Stimulated activated naive CD4-positive, alpha-beta T cell treated with Interleukin-2 at 50 U/mL for 16 hours (primary cell): ENCODE data around the gene PASK.
A peak's percentile ranks its signal among the peaks of the same experiment; 100 is the strongest.
"Not testable (repeated sequence)": the region's sequence is repeated elsewhere in the genome, so short reads cannot be mapped to it uniquely, and the experiment has no call there.

Experiments used
- DNase-seq: peaks from one replicate; lab custom pipeline; 2025; lab: John Stamatoyannopoulos, UW

PASK gene

DNA sequence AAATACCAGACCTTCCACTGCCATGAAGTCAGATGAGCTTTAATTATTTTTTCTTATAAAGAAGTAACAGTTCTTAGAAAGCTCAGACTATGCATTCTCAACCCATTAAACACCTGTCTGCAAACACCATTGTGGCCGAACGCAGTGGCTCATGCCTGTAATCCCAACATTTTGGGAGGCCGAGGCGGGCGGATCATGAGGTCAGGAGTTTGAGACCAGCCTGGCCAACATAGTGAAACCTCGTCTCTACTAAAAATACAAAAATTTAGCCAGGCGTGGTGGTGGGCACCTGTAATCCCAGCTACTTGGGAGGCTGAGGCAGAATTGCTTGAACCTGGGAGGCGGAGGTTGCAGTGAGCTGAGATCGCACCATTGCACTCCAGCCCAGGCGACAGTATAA, 44.7 kb downstream of the PASK start:
- not testable (repeated sequence) for DNase-seq

DNA sequence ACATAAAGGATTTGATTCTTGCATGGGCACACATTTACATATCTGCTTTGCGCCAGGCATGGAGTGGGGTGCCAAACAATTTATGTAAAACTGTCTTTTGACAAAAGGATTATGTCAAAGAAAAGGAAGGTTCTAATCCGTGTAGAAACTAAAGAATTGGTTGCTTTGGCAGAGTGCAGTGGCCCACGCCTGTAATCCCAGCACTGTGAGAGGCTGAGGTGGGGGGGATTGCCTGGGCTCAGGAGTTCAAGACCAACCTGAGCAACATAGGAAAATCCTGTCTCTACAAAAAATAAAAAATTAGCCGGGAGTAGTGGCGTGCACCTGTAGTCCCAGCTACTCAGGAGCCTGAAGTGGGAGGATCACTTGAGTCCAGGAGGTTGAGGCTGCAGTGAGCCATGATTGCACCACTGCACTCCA, 46.1 kb downstream of the PASK start:
- DNase-seq = no peak

DNA sequence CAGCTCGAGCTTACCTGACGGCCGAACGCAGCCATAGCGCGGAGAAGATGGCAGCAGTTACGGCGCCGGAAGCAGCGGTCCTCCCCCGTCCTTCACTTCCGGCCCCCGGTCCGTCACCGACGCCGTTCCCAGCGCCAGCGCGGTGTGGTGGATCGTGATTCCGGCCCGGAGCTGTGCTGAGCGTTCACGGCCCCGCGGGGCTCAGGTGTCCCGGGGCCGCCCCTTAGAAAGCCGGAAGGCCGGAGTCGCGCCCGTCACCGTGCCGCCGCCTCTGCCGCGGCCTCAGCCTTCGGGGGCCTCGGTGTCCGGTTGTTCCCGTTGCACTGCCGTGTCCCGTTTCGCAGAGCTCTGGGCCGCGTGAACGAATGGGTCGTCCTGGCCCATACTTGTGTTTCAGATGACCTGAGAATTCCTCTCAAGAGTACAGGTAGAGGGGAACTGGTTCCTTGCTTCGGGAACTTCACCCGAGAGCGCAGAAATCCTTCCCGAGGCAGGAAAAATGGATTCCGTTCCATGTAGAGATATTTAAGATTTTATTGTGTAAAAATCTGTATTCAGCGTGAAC, 47.0 kb downstream of the PASK start, which contains the start of gene MTERF4:
MTERF4 (minus strand) TSS at position 49 of the 565 bp plus-strand sequence; CDS start at position 35, 14 bp downstream.
- DNase-seq = peak; percentile 84

- no peak for DNase-seq
Measured at GRCh38 chr2:241099246-241099645, 50.0 kb downstream of the PASK start.

DNA sequence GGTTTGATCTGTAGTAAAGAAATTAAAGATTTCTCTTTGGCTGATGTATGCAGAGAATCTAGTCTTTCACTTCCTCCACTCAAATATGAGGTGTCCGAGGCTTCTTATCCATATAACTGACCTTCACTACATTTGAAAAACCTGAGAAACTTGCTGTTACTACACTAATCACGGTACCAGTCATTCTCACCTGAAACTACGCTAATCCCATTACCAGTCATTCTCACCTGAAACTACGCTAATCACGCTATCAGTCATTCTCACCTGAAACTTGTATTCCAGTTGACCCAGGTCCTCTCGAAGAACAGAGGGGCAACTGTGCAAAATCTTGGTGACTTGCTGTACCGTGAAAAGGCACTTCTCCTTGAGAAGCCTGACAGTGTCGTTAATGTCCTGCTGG, 52.3 kb downstream of the PASK start:
- DNase-seq = no peak

- peak; percentile 14 for DNase-seq
Measured at GRCh38 chr2:241095594-241096290, 53.5 kb downstream of the PASK start.

GRCh38 chr2:241094924-241095420, 54.3 kb downstream of the PASK start:
- DNase-seq = no peak

DNA sequence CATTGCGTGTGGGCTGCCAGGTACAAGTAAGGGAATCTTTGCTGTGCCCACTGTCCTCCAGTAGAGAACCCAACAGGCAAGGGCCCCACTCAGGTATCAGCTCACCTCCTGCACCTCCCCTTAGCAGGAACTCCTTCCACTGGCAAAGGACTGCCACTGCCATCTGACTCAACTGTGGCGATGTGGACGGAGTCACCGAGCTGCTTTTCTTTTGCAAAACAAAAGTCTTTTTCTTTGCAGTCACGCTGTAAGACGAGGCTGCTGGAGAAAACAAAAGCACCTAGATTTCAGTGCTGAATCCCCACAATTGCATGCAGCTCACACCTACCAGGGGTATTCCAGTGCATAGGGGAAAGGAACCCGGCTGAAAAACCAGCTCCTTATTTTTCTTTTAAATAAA, 55.1 kb downstream of the PASK start:
- DNase-seq = no peak

DNA sequence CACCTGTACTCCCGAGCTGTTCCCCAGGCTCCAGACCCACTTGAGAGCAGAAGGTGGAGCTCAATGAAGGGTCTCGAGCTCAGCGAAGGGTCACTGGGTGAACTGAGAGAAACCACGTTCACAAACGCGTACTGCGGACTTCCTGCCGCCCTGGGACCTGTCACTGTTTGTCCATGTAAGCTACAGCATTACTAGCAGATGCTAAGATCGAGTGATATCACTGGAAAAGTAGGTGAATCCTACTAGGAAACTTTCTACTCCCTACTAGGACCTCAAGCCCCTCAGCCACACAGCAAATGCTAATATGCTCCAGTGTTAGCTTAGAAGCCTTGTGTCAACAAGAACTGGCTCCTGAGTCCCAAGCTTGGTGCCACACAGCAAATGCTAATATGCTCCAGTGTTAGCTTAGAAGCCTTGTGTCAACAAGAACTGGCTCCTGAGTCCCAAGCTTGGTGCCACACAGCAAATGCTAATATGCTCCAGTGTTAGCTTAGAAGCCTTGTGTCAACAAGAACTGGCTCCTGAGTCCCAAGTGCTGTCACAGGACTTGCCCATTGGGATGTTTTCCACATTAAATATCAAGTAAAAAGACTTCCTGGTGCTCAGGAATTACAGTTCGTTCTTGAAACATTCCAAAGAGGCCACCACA, 56.0 kb downstream of the PASK start:
- DNase-seq = not testable (repeated sequence)

DNA sequence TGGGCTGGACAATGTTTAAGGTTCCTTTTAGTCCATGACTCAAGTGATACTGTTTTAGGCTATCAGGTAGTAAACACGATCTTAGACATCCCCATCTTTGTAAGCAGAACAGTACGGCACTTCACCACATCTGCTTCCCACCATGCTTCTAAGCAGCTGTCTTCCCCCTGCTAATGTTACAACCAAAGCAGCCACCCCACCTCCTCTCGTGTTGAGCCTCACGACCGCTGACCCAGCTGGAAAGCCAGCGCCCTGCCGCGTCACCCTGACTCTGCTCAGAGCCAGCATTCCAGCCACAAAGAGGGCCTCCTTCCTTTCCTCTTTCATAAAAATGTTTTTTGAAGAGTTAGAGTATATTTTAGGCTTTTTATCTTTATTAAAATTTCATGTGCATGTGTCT, 56.6 kb downstream of the PASK start:
- DNase-seq = no peak

DNA sequence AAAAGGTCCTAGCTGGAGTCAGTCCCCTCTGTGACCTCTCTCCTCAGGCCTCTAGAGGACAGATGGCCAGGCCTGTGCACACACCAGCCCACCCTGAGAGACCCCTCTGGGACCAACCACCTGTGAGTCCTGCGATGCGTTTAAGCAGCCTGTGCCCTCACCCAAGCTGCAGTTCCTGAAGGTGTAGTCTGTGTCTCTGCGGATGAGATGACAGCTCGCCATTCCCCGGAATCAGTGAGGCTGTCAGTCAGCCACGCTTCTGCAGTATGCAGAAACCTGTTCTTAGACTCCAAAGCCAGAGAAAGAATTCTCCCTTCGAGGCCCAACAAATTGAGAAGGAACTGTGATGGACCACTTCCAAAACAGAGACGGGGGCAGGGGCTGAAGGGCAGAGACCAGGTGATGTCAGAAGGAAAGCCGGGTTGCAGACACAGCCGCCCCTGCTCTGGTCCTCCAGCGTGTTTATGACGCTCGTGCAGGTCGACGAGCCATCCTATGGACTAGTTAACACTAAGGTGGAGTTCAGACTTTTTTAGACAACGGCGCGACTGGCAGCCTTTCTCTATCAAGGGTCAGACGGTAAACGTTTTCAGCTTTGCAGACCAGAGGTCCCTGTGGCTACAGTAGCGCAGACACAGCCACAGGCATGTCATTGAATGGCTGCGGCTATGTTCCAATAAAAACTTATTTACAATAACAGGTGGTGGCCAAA, 57.4 kb downstream of the PASK start:
- no peak for DNase-seq

GRCh38 chr2:241091201-241091600, 58.1 kb downstream of the PASK start:
- DNase-seq = no peak

- DNase-seq = no peak
Measured at GRCh38 chr2:241088791-241089732, 60.2 kb downstream of the PASK start.

DNA sequence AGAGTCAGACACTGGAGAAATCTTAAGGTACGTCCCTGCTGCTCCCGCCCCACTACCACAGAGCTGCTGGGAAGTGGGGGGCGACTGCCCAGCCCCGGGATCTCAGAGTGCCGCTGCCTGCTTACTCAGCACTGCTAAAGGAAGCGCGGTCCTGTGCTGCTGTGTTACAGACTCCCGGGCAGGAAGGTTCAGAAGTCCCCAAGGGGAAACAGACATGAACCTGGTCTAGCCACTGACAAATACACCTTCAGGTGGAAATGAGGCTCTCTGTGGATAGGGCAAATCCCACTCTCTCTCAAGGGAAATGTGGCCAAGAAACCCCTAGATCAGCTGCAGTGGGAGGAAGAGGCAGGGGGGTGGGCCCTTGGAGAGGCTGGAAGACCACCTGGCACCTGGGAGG, 60.9 kb downstream of the PASK start:
- DNase-seq = no peak

- DNase-seq = no peak
Measured at GRCh38 chr2:241087420-241088268, 61.6 kb downstream of the PASK start.

DNA sequence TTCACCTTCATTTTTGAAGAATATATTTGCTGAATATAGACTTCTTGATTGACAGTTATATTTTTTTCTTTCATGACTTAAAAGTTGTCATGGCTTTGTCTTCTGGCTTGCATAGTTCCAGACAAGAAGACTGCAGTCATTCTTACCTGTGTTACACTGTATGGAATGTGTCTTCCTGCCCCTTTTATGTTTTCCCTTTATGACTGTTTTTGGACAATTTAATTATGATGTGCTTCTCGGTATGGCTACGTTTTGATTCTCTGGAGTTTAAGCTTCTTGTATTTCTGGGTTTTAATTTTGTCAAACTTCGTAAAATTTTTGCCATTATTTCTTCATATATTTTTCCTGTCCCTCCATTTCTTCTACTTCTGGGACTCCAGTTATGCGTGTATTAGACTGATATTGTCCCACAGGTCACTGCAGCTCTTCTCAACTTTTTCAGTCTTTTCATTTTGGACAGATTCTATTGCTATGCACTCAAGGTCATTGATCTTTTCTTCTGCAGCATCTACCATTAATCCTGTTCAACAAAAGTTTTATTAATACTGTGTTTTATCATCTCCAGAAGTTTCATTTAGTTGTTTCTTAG, 64.3 kb downstream of the PASK start:
- no peak for DNase-seq

GRCh38 chr2:241083091-241083415, 66.2 kb downstream of the PASK start:
- no peak for DNase-seq

DNA sequence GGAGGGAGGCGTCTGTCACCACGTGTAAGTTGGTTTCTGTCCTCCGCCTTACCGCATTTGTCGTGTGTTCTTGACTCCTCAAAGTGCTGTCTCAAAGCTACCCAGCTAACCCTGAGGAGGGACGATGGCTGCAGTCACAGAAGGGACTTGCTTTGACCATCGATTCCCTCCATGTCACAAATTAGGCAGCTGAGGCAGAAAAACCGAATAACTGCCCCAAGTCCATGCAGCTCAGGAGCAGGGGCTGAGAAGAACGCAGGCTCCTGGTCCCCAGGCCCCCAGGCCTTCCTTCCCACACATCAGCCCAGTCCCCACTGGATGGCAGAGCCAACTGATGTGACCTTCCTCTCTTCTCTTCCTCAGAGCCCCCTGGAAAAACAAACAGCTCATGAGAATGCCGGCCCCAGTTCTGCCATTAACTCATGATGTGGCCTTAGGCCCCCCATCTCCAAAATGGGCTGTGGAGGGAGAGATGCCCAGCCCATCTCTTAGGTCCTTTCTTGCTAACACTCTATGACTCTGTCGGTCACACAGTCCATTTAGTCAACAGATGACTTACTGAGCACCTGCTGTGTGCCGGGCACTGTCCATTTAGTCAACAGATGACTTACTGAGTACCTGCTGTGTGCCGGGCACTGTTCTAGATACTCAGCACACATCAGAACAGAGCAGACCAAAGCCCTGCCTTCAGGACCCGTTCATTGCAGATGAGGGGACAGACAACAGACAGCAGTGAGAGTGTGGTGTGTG, 66.8 kb downstream of the PASK start:
- DNase-seq = no peak

- DNase-seq = no peak
Measured at GRCh38 chr2:241081643-241082340, 67.5 kb downstream of the PASK start.
